Testis (tissue), 3 donors: ENCODE data around the gene EPRS1. TPM values are rescaled to one million over a fixed set of nuclear protein-coding genes. Genes with fewer than 3 reads are reported as not detected.
A peak's percentile ranks its signal among the peaks of the same experiment; 100 is the strongest.

Source experiments
- DNase-seq: peaks from one replicate; pipeline ENCODE4 v3.0.0-alpha.2; 2019
- H3K27ac ChIP-seq, 2 donors: fragments of 200-600 bp; sonication (generic); one replicate each; pipeline ENCODE4 v1.5.1; 2019
- H3K27me3 ChIP-seq: fragments of 200-600 bp; sonication (generic); one replicate; pipeline ENCODE4 v1.5.1; 2019
- H3K36me3 ChIP-seq: fragments of 200-600 bp; sonication (generic); one replicate; pipeline ENCODE4 v1.5.1; 2017; ENCODE audit warnings: low read depth; ENCODE audit errors: missing control alignments
- H3K4me1 ChIP-seq: fragments of 200-600 bp; sonication (generic); one replicate; pipeline ENCODE4 v1.5.1; 2019
- H3K4me3 ChIP-seq, 2 donors: fragments of 200-600 bp; sonication (generic); one replicate each; pipeline ENCODE4 v1.5.1; 2017 to 2019
- H3K9me3 ChIP-seq: fragments of 200-600 bp; sonication (generic); one replicate; pipeline ENCODE4 v1.5.1; 2017
- CTCF ChIP-seq, 3 experiments: fragments of 450-650 bp in 2 of 3; fragments of 200-600 bp in 1 of 3; sonication (generic) in 1 of 3; IDR thresholded peaks; one replicate each; pipeline ENCODE4 v1.5.1; 2016 to 2019; ENCODE audit warnings: antibody characterized with exemption in 3 of 3, mild to moderate bottlenecking in 2 of 3, moderate library complexity in 1 of 3
- POLR2A ChIP-seq: fragments of 450-650 bp; IDR thresholded peaks from one replicate; pipeline ENCODE4 v1.6.1; 2017; ENCODE audit warnings: antibody characterized with exemption, mild to moderate bottlenecking, moderate library complexity
- WGBS, 2 donors: methylation state at CpG; one replicate each; pipeline ENCODE4 v1.1.5; 2018; 5-methylcytosine and 5-hydroxymethylcytosine counted together
- intact Hi-C: fragments of 100-400 bp; cut with DNase I; formaldehyde crosslinking; loops from one replicate; pipeline ENCODE4 v1.15.1; 2023; ENCODE audit warnings: low total_unique reads
- polyA plus RNA-seq: library from polyadenylated mRNA; stranded (reverse); fragments of 350-450 nt; fragmentation: Illumina TruSeq; extraction: RNeasy Lipid Tissue Mini Kit (QIAGEN cat#74804); gene quantifications from one replicate; pipeline ENCODE4 v1.2.3, GENCODE V29; 2014; ENCODE audit warnings: low read depth, low replicate concordance; ENCODE audit not compliant: insufficient read depth
- total RNA-seq, 2 donors: library from RNA; depleted of rRNA; stranded (reverse); fragments of >200 nt; gene quantifications; one replicate each; pipeline ENCODE4 v1.2.3, GENCODE V29; 2016

The EPRS1 gene
- total and polyA plus RNA-seq, 3 donors from 2014 or later, result 25.4 to 43.3 (median 38.4) TPM

GRCh38 chr1:220056374-220056773 is 10.1 kb upstream of the EPRS1 start:
- intact Hi-C loops, result no loop called here
- no peaks in the 10 kb centered on the region for H3K9me3 ChIP-seq
- no peaks in the 10 kb centered on the region for H3K36me3 ChIP-seq
- H3K27me3 ChIP-seq, result no peaks in the 10 kb centered on the region
- DNase-seq, result no peak
- 86 to 96% methylated on average over 1 of the region's 1 CpG for WGBS, 2 donors
- no peak for TF ChIP-seq CTCF (IDR thresholded peaks at IDR 0.05)
- no peak for TF ChIP-seq POLR2A
- H3K4me3 ChIP-seq, result no peak overlapping the region
- H3K4me1 ChIP-seq, result no peaks in the 10 kb centered on the region
- H3K27ac ChIP-seq, result no peak overlapping the region

GRCh38 chr1:220045356-220046051 is 801 bp downstream of the EPRS1 start:
- Histone ChIP-seq H3K36me3 (no peaks in the 10 kb centered on the region), H3K27ac (peak overlapping the region; percentile 78 to 82), H3K4me3 (peak overlapping the region; percentile 64 to 91), H3K9me3 (no peaks in the 10 kb centered on the region), H3K27me3 (no peaks in the 10 kb centered on the region), H3K4me1 (peaks cover 4% of the 10 kb centered on the region)
- WGBS, 2 donors, result 19 to 20% methylated on average over 17 of the region's 17 CpGs
- intact Hi-C loops, result no loop called here
- TF ChIP-seq CTCF (IDR thresholded peaks at IDR 0.05) (no peak), POLR2A (no peak)
- DNase-seq, result no peak

GRCh38 chr1:220044678-220045355 is 1.5 kb downstream of the EPRS1 start:
- H3K4me3 ChIP-seq, result no peak overlapping the region
- H3K27me3 ChIP-seq, result no peaks in the 10 kb centered on the region
- no peaks in the 10 kb centered on the region for H3K36me3 ChIP-seq
- TF ChIP-seq POLR2A (no peak), CTCF (IDR thresholded peaks at IDR 0.05) (no peak)
- no peak overlapping the region for H3K27ac ChIP-seq
- intact Hi-C loops, result no loop called here
- no peaks in the 10 kb centered on the region for H3K9me3 ChIP-seq
- H3K4me1 ChIP-seq, result peaks cover 4% of the 10 kb centered on the region
- no peak for DNase-seq
- WGBS, 2 donors, result 57 to 71% methylated on average over 4 of the region's 4 CpGs

DNA sequence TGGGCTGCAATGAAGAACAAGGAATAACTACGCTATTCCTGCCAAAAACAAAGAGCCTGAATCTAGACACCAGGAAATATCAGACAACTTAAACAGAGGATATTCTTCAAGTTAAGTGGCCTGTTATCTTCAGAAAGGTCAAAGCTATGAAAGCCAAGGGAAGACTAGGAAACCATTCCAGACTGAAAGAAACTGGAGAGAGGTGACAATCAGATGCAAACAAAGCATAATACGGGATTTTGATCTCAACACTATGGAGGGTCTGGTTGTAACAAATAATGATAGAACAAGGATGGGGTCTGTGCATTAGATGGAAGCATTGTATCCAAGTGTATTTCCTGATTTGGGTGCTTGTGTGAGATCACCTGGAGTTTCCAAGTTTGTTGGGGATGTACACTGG is 2.7 kb downstream of the EPRS1 start:
- intact Hi-C loops, result no loop called here
- Histone ChIP-seq H3K36me3 (no peaks in the 10 kb centered on the region), H3K27ac (no peak overlapping the region), H3K27me3 (no peaks in the 10 kb centered on the region), H3K4me3 (no peak overlapping the region), H3K9me3 (no peaks in the 10 kb centered on the region), H3K4me1 (peaks cover 4% of the 10 kb centered on the region)
- DNase-seq, result no peak
- WGBS, 2 donors, result 72 to 85% methylated on average over 2 of the region's 2 CpGs
- TF ChIP-seq POLR2A (no peak), CTCF (IDR thresholded peaks at IDR 0.05) (no peak)
